Hematopoietic multipotent progenitor cell treated with erythropoietin and hydrocortisone succinate and interleukin-3 and kit ligand, for 15 days (in vitro differentiated cells): ENCODE data around the gene MTNR1A.
"Not testable (repeated sequence)": the region's sequence is repeated elsewhere in the genome, so short reads cannot be mapped to it uniquely, and the experiment has no call there.

Source experiments
- DNase-seq: peaks from one replicate; pipeline ENCODE4 v3.0.0-alpha.2; 2015; ENCODE audit warnings: low spot score

The MTNR1A gene

GRCh38 chr4:186561748-186562147 lies 6.4 kb upstream of the MTNR1A start:
- DNase-seq = no peak

- DNase-seq = no peak
These were observed 5.3 kb upstream of the MTNR1A start for GRCh38 chr4:186560647-186561046.

GRCh38 chr4:186557486-186557885 lies 2.1 kb upstream of the MTNR1A start:
- no peak for DNase-seq

- DNase-seq = no peak
These were observed 1.7 kb upstream of the MTNR1A start for GRCh38 chr4:186557061-186557460.

GRCh38 chr4:186554539-186554913 lies 841 bp downstream of the MTNR1A start:
- DNase-seq = no peak

- no peak for DNase-seq
These were observed 1.6 kb downstream of the MTNR1A start for GRCh38 chr4:186553717-186554116.

GRCh38 chr4:186551849-186552248 lies 3.5 kb downstream of the MTNR1A start:
- no peak for DNase-seq

- no peak for DNase-seq
These were observed 9.9 kb downstream of the MTNR1A start for GRCh38 chr4:186545436-186545835.

GRCh38 chr4:186543206-186543605 lies 12.2 kb downstream of the MTNR1A start:
- DNase-seq = no peak

- DNase-seq = no peak
These were observed 13.6 kb downstream of the MTNR1A start for GRCh38 chr4:186541801-186542200.

- no peak for DNase-seq
These were observed 17.4 kb downstream of the MTNR1A start for GRCh38 chr4:186537843-186538521.

GRCh38 chr4:186536285-186536684 lies 19.1 kb downstream of the MTNR1A start:
- no peak for DNase-seq

- DNase-seq = no peak
These were observed 21.3 kb downstream of the MTNR1A start for GRCh38 chr4:186534056-186534455.

- not testable (repeated sequence) for DNase-seq
These were observed 31.4 kb downstream of the MTNR1A start for GRCh38 chr4:186523927-186524326.

GRCh38 chr4:186516287-186516686 lies 39.1 kb downstream of the MTNR1A start:
- no peak for DNase-seq

GRCh38 chr4:186514271-186514950 lies 41.0 kb downstream of the MTNR1A start:
- no peak for DNase-seq

- not testable (repeated sequence) for DNase-seq
These were observed 50.6 kb downstream of the MTNR1A start for GRCh38 chr4:186504771-186505170.

GRCh38 chr4:186502231-186502630 lies 53.1 kb downstream of the MTNR1A start:
- no peak for DNase-seq

GRCh38 chr4:186501554-186501953 lies 53.8 kb downstream of the MTNR1A start:
- DNase-seq = no peak

GRCh38 chr4:186500721-186501304 lies 54.6 kb downstream of the MTNR1A start:
- no peak for DNase-seq

- no peak for DNase-seq
These were observed 55.9 kb downstream of the MTNR1A start for GRCh38 chr4:186499467-186499866.

GRCh38 chr4:186497043-186497442 lies 58.3 kb downstream of the MTNR1A start:
- DNase-seq = no peak

- no peak for DNase-seq
These were observed 60.9 kb downstream of the MTNR1A start for GRCh38 chr4:186494496-186494895.
